Gastrocnemius medialis (tissue), 4 donors: ENCODE data around the gene ZFP36L2. TPM values are rescaled to one million over a fixed set of nuclear protein-coding genes. Genes with fewer than 3 reads are reported as not detected.
A peak's percentile ranks its signal among the peaks of the same experiment; 100 is the strongest.

Experiments
- ATAC-seq, 2 donors: fragments of 150-250 bp; one replicate each; pipeline ENCODE4 v1.9.1; 2016
- DNase-seq, 2 donors: peaks; one replicate each; pipeline ENCODE4 v3.0.0-alpha.2; 2019
- H3K27ac ChIP-seq, 4 donors: fragments of 200-600 bp; sonication (generic); 1 replicate in 1 of 4; 2 replicates in 3 of 4; pipeline ENCODE4 v1.5.1; 2016 to 2018; ENCODE audit warnings: mild to moderate bottlenecking in 2 of 4, moderate library complexity in 1 of 4
- H3K27me3 ChIP-seq, 3 donors: fragments of 200-600 bp; sonication (generic) in 2 of 3; 1 replicate in 1 of 3; 2 replicates in 2 of 3; pipeline versions ENCODE4 v1.5.1 to v1.6.0; 2016 to 2019; ENCODE audit warnings: mild to moderate bottlenecking in 1 of 3, moderate library complexity in 1 of 3
- H3K36me3 ChIP-seq, 2 donors: fragments of 200-600 bp; sonication (generic) in 1 of 2; one replicate each; pipeline ENCODE4 v1.5.1; 2017 to 2018
- H3K4me1 ChIP-seq, 2 donors: fragments of 200-600 bp; sonication (generic) in 1 of 2; one replicate each; pipeline ENCODE4 v1.5.1; 2016 to 2017; ENCODE audit warnings: mild to moderate bottlenecking in 2 of 2
- H3K4me3 ChIP-seq, 4 donors: fragments of 200-600 bp; sonication (generic) in 3 of 4; 1 replicate in 1 of 4; 2 replicates in 3 of 4; pipeline ENCODE4 v1.5.1; 2016 to 2019; ENCODE audit warnings: mild to moderate bottlenecking in 2 of 4
- H3K9me3 ChIP-seq, 3 donors: fragments of 200-600 bp; sonication (generic) in 2 of 3; 1 replicate in 1 of 3; 2 replicates in 2 of 3; pipeline ENCODE4 v1.5.1; 2016 to 2019
- CTCF ChIP-seq, 5 experiments: fragments of 450-650 bp in 3 of 5; fragments of 200-600 bp in 2 of 5; sonication (generic) in 2 of 5; IDR thresholded peaks in 4 of 5; conservative IDR thresholded peaks in 1 of 5; 1 replicate in 4 of 5; 2 replicates in 1 of 5; pipeline ENCODE4 v1.5.1; 2016 to 2019; ENCODE audit warnings: antibody characterized with exemption in 5 of 5, mild to moderate bottlenecking in 3 of 5, moderate library complexity in 3 of 5
- POLR2A ChIP-seq, 2 donors: fragments of 450-650 bp; IDR thresholded peaks; one replicate each; pipeline ENCODE4 v1.6.1; 2017; ENCODE audit warnings: antibody characterized with exemption in 2 of 2, mild to moderate bottlenecking in 2 of 2, moderate library complexity in 2 of 2
- in situ Hi-C, 4 donors: fragments of 200-750 bp; cut with MboI; loops; one replicate each; pipeline versions ENCODE4 v1.15.0 to v1.8.0; 2017; ENCODE audit warnings: low sequenced_read_pairs in 4 of 4
- intact Hi-C: fragments of 100-400 bp; cut with DNase I; formaldehyde crosslinking; loops from one replicate; pipeline ENCODE4 v1.15.1; 2023; ENCODE audit warnings: low total_unique reads
- total RNA-seq, 4 donors: library from RNA; depleted of rRNA; stranded (reverse); fragments of >200 nt; gene quantifications; one replicate each; pipeline versions ENCODE4 v1.1.0 to v1.2.3, GENCODE V29; 2016

ZFP36L2 gene
- total RNA-seq, 4 donors from 2014 or later = 15.5 to 58.6 (median 44.8) TPM

GRCh38 chr2:43268066-43268953 is 41.9 kb upstream of the ZFP36L2 start:
- Histone ChIP-seq H3K4me1 (peaks cover 11 to 55% of the 10 kb centered on the region in 2 donors), H3K27ac (peak overlapping the region; percentile 72 to 88 (median 77)), H3K9me3 (no peaks in the 10 kb centered on the region), H3K36me3 (no peaks in the 10 kb centered on the region), H3K4me3 (peak overlapping the region in 3 of 4 donors; percentile 7 to 14 (median 12)), H3K27me3 (no peaks in the 10 kb centered on the region)
- ATAC-seq (no peak), DNase-seq (peak in 1 of 2 donors; percentile 24)
- no peak for TF ChIP-seq POLR2A (IDR thresholded peaks at IDR 0.05)
- TF ChIP-seq CTCF (IDR thresholded peaks at IDR 0.05 in 4 of 5, conservative IDR thresholded peaks at IDR 0.05 in 1 of 5) = no peak
- intact Hi-C loops = loop anchor here (5.0 kb wide), 2 partner anchors 34 to 124 kb away; no protein-coding TSS in a partner anchor
- in situ Hi-C loops = no loop called here

- Histone ChIP-seq H3K27me3 (no peaks in the 10 kb centered on the region), H3K27ac (peak overlapping the region in 3 of 4 donors; percentile 72 to 88 (median 75)), H3K9me3 (no peaks in the 10 kb centered on the region), H3K4me1 (peaks cover 11 to 55% of the 10 kb centered on the region in 2 donors), H3K36me3 (no peaks in the 10 kb centered on the region), H3K4me3 (no peak overlapping the region)
- ATAC-seq (no peak), DNase-seq (no peak)
- in situ Hi-C loops (no loop called here), intact Hi-C loops (loop anchor here (5.0 kb wide), 2 partner anchors 35 to 125 kb away; no protein-coding TSS in a partner anchor)
- TF ChIP-seq CTCF (IDR thresholded peaks at IDR 0.05 in 4 of 5, conservative IDR thresholded peaks at IDR 0.05 in 1 of 5) (no peak), POLR2A (IDR thresholded peaks at IDR 0.05) (no peak)
These were observed 41.0 kb upstream of the ZFP36L2 start for GRCh38 chr2:43267381-43267780.

- H3K27me3 ChIP-seq = no peaks in the 10 kb centered on the region
- TF ChIP-seq POLR2A (IDR thresholded peaks at IDR 0.05) = no peak
- no peak for TF ChIP-seq CTCF (IDR thresholded peaks at IDR 0.05 in 4 of 5, conservative IDR thresholded peaks at IDR 0.05 in 1 of 5)
- ATAC-seq = no peak
- H3K9me3 ChIP-seq = no peaks in the 10 kb centered on the region
- no peaks in the 10 kb centered on the region for H3K36me3 ChIP-seq
- no peak overlapping the region for H3K4me3 ChIP-seq
- peak in 1 of 2 donors; percentile 56 for DNase-seq
- peak overlapping the region in 3 of 4 donors; percentile 42 to 63 (median 62) for H3K27ac ChIP-seq
- peaks cover 11 to 55% of the 10 kb centered on the region in 2 donors for H3K4me1 ChIP-seq
- intact Hi-C loops = loop anchor here (5.0 kb wide), 2 partner anchors 36 to 126 kb away; no protein-coding TSS in a partner anchor
- in situ Hi-C loops = no loop called here
These were observed 40.3 kb upstream of the ZFP36L2 start for GRCh38 chr2:43266711-43267111.

- H3K36me3 ChIP-seq = no peaks in the 10 kb centered on the region
- in situ Hi-C loops = no loop called here
- peaks cover 11 to 53% of the 10 kb centered on the region in 2 donors for H3K4me1 ChIP-seq
- intact Hi-C loops = loop anchor here (5.0 kb wide), 2 partner anchors 37 to 127 kb away; no protein-coding TSS in a partner anchor
- H3K9me3 ChIP-seq = no peaks in the 10 kb centered on the region
- no peaks in the 10 kb centered on the region for H3K27me3 ChIP-seq
- TF ChIP-seq CTCF (IDR thresholded peaks at IDR 0.05 in 4 of 5, conservative IDR thresholded peaks at IDR 0.05 in 1 of 5) (no peak), POLR2A (IDR thresholded peaks at IDR 0.05) (no peak)
- no peak overlapping the region for H3K4me3 ChIP-seq
- ATAC-seq (no peak), DNase-seq (no peak)
- H3K27ac ChIP-seq = peak overlapping the region; percentile 42 to 63 (median 56)
These were observed 39.0 kb upstream of the ZFP36L2 start for GRCh38 chr2:43265421-43265820.
